Psoas muscle (tissue), 8 donors: ENCODE results near the gene SAMD11. TPM values are rescaled to one million over a fixed set of nuclear protein-coding genes. Genes with fewer than 3 reads are reported as not detected.
A peak's percentile ranks its signal among the peaks of the same experiment; 100 is the strongest.

ENCODE experiments used
- ATAC-seq, 4 donors: fragments of 200-7000 bp; cut with Tn5 transposase; one replicate each; pipeline ENCODE4 v1.9.1; 2020; ENCODE audit warnings: moderate library complexity in 3 of 4, mild to moderate bottlenecking in 2 of 4
- DNase-seq, 2 donors: peaks; one replicate each; pipeline ENCODE4 v3.0.0-alpha.2; 2020
- H3K27ac ChIP-seq: fragments of 200-600 bp; one replicate; pipeline ENCODE4 v1.8.0; 2022
- H3K27me3 ChIP-seq, 3 donors: fragments of 200-600 bp in 1 of 3; one replicate each; pipeline versions ENCODE4 v1.6.1 to v1.8.0; 2013 to 2022; ENCODE audit warnings: low read length in 2 of 3, mild to moderate bottlenecking in 2 of 3, moderate library complexity in 1 of 3; ENCODE audit not compliant: insufficient read depth in 3 of 3
- H3K36me3 ChIP-seq, 2 donors: fragments of 200-600 bp in 1 of 2; one replicate each; pipeline versions ENCODE4 v1.6.1 to v1.8.0; 2013 to 2022; ENCODE audit warnings: low read depth in 1 of 2, mild to moderate bottlenecking in 1 of 2, moderate library complexity in 1 of 2; ENCODE audit not compliant: insufficient read depth in 1 of 2
- H3K4me1 ChIP-seq: fragments of 200-600 bp; one replicate; pipeline ENCODE4 v1.8.0; 2022
- H3K4me3 ChIP-seq: fragments of 200-600 bp; one replicate; pipeline ENCODE4 v1.8.0; 2022; ENCODE audit warnings: mild to moderate bottlenecking
- H3K9me3 ChIP-seq: fragments of 200-600 bp; one replicate; pipeline ENCODE4 v1.8.0; 2022
- CTCF ChIP-seq: fragments of 200-600 bp; IDR thresholded peaks from one replicate; pipeline ENCODE4 v1.8.0; 2022; ENCODE audit warnings: antibody characterized with exemption
- WGBS, 3 donors: extraction: QIAGEN DNeasy Blood & Tissue Kit; methylation state at CpG; one replicate each; pipeline versions ENCODE4 v1.1.6 to v1.1.7; 2013; 5-methylcytosine and 5-hydroxymethylcytosine counted together
- intact Hi-C, 2 donors: fragments of 100-400 bp; cut with DNase I; formaldehyde crosslinking; loops; one replicate each; pipeline versions ENCODE4 v1.11.0 to v1.14.2; 2022
- polyA plus RNA-seq, 3 donors: library from polyadenylated mRNA; stranded (reverse); fragments of 200-250 nt; gene quantifications; one replicate each; pipeline ENCODE4 v1.2.3, GENCODE V29; 2013
- total RNA-seq, 4 donors: library from RNA; stranded (reverse); fragmentation: NEBNext Ultra II Directional in 2 of 4; extraction: Animal tissue kit (Norgen Biotek cat#: 25700) in 2 of 4; gene quantifications; one replicate each; pipeline versions ENCODE4 v1.2.1 to v1.2.4, GENCODE V29; 2021 to 2023
- donor health status: healthy with polysubstance abuse.
- donor health status: DM: no; HTN: no; CAD: no; lungs with moderate emphysema.
- donor health status: Bipolar disorder and iron deficiency.
- donor health status: healthy.
- donor health status: DM: yes; HTN: yes; CAD: no.
- donor health status: DM: no; HTN: no; CAD: no.
- donor health status: DM: no; HTN: no; CAD: no.
- donor health status: DM: yes; HTN: yes; CAD: no.

Gene SAMD11
- total and polyA plus RNA-seq, 7 donors = 0.28 to 6.9 (median 1.0) TPM; not detected in 1

- no peak overlapping the region for H3K4me3 ChIP-seq
Observed at GRCh38 chr1:956636-957035, 32.9 kb downstream of the SAMD11 start.

GRCh38 chr1:958823-959730 is 35.4 kb downstream of the SAMD11 start, which contains the start of gene NOC2L:
TSS of gene NOC2L (minus strand) at chr1:959256. CDS start at chr1:959240, 16 bp downstream.
- intact Hi-C loops = no loop called here
- Histone ChIP-seq H3K4me1 (peaks cover 17% of the 10 kb centered on the region), H3K4me3 (peak within 1 kb of the TSS; percentile 86), H3K27ac (peak within 1 kb of the TSS; percentile 76), H3K36me3 (peaks cover 4 to 41% of the 10 kb centered on the region in 2 donors), H3K9me3 (no peaks in the 10 kb centered on the region), H3K27me3 (no peaks in the 10 kb centered on the region)
- ATAC-seq (peak; percentile 95 to 97 (median 96)), DNase-seq (peak; percentile 92 to 97)
- WGBS, 3 donors = 3 to 7% (median 6%) methylated on average over 70 to 101 of the region's 101 CpGs
- TF ChIP-seq CTCF = no peak

More at GRCh38 chr1:956636-957035, 32.9 kb downstream of the SAMD11 start:
- WGBS, 3 donors = 87 to 90% (median 88%) methylated on average over 11 of the region's 11 CpGs
- no peaks in the 10 kb centered on the region for H3K9me3 ChIP-seq
- TF ChIP-seq CTCF = no peak
- peaks cover 17% of the 10 kb centered on the region for H3K4me1 ChIP-seq
- no peak for ATAC-seq
- intact Hi-C loops = no loop called here
- H3K27me3 ChIP-seq = no peaks in the 10 kb centered on the region
- no peak for DNase-seq
- peaks cover 5 to 53% of the 10 kb centered on the region in 2 donors for H3K36me3 ChIP-seq
- H3K27ac ChIP-seq = no peak overlapping the region

GRCh38 chr1:959731-960362 is 36.1 kb downstream of the SAMD11 start:
- peak overlapping the region; percentile 86 for H3K4me3 ChIP-seq
- peaks cover 17% of the 10 kb centered on the region for H3K4me1 ChIP-seq
- ATAC-seq (peak; percentile 2 to 30 (median 22)), DNase-seq (peak in 1 of 2 donors; percentile 68)
- H3K27me3 ChIP-seq = no peaks in the 10 kb centered on the region
- TF ChIP-seq CTCF = no peak
- H3K27ac ChIP-seq = no peak overlapping the region
- no peaks in the 10 kb centered on the region for H3K9me3 ChIP-seq
- WGBS, 3 donors = 21 to 29% (median 27%) methylated on average over 43 to 57 of the region's 57 CpGs
- H3K36me3 ChIP-seq = peaks cover 2 to 33% of the 10 kb centered on the region in 2 donors
- intact Hi-C loops = no loop called here

GRCh38 chr1:960363-961131 is 36.8 kb downstream of the SAMD11 start, which contains the start of gene KLHL17:
TSS of gene KLHL17 (plus strand) at chr1:960584. CDS start at chr1:960694, 110 bp downstream.
- Histone ChIP-seq H3K4me3 (peak within 1 kb of the TSS; percentile 86), H3K4me1 (peaks cover 17% of the 10 kb centered on the region), H3K27ac (no peak within 1 kb of the TSS), H3K36me3 (peaks cover 0 to 26% of the 10 kb centered on the region in 2 donors), H3K27me3 (no peaks in the 10 kb centered on the region), H3K9me3 (no peaks in the 10 kb centered on the region)
- WGBS, 3 donors = 0 to 1% (median 0%) methylated on average over 29 to 109 of the region's 109 CpGs
- DNase-seq (peak; percentile 86 to 88), ATAC-seq (peak; percentile 53 to 77 (median 64))
- no peak for TF ChIP-seq CTCF
- intact Hi-C loops = no loop called here
